IMR-90 (cell line): ENCODE data around the gene DMP1. TPM values are rescaled to one million over a fixed set of nuclear protein-coding genes. Genes with fewer than 3 reads are reported as not detected.

Experiments
- ATAC-seq: fragments of 200-7000 bp; cut with Tn5 transposase; 2 replicates; pipeline ENCODE4 v1.9.1; 2020; ENCODE audit warnings: low read depth, mild to moderate bottlenecking, moderate library complexity
- BruUV-seq: library from RNA; stranded (reverse); fragments of 400-500 nt; replicated peaks from 2 replicates; lab custom pipeline; 2021; lab: Mats Ljungman, UMichigan
- CTCF ChIA-PET: fragments of 300-600 bp; formaldehyde crosslinking; extraction: SDS; loops from one replicate; lab custom pipeline; 2021; ENCODE audit warnings: antibody characterized with exemption; lab: Yijun Ruan, JAX
- POLR2A ChIA-PET: fragments of 300-600 bp; sonication (Branson Sonifier 250); formaldehyde crosslinking; loops from one replicate; lab custom pipeline; 2022; ENCODE audit warnings: antibody characterized with exemption; ENCODE audit not compliant: unreplicated experiment; lab: Charles Lee
- DNase-seq: peaks from one replicate; pipeline ENCODE4 v3.0.0; 2013
- H2AFZ ChIP-seq: replicated peaks from 2 replicates; pipeline ENCODE3; 2013; ENCODE audit warnings: low read length, mild to moderate bottlenecking; ENCODE audit not compliant: poor library complexity
- H2AK5ac ChIP-seq: 2 replicates; pipeline ENCODE4 v1.6.1; 2013; ENCODE audit warnings: low read depth, low read length, inconsistent platforms
- H2AK9ac ChIP-seq: replicated peaks from 2 replicates; pipeline ENCODE3; 2013; ENCODE audit warnings: mild to moderate bottlenecking, low read depth, low read length, moderate library complexity; ENCODE audit not compliant: poor library complexity
- H2BK120ac ChIP-seq: 2 replicates; pipeline ENCODE4 v1.6.1; 2013; ENCODE audit warnings: low read depth, low read length, inconsistent platforms
- H2BK15ac ChIP-seq: 3 replicates; pipeline ENCODE4 v1.6.1; 2013; ENCODE audit warnings: low read depth, low read length, inconsistent platforms
- H2BK20ac ChIP-seq: 2 replicates; pipeline ENCODE4 v1.6.1; 2013; ENCODE audit warnings: low read depth, mild to moderate bottlenecking, inconsistent platforms, low read length, moderate library complexity
- H2BK5ac ChIP-seq: 2 replicates; pipeline ENCODE4 v1.6.1; 2013; ENCODE audit warnings: mild to moderate bottlenecking, low read depth, low read length, inconsistent platforms; ENCODE audit not compliant: poor library complexity, severe bottlenecking
- H3K14ac ChIP-seq: replicated peaks from 2 replicates; pipeline ENCODE4 v1.6.1; 2013; ENCODE audit warnings: low read depth, low read length, inconsistent platforms
- H3K18ac ChIP-seq: 2 replicates; pipeline ENCODE4 v1.6.1; 2013; ENCODE audit warnings: low read depth, low read length, control low read depth
- H3K23ac ChIP-seq: 2 replicates; pipeline ENCODE4 v1.6.1; 2013; ENCODE audit warnings: low read depth, low read length, inconsistent platforms
- H3K27ac ChIP-seq: 2 replicates; pipeline ENCODE4 v1.5.1; 2013; ENCODE audit warnings: mild to moderate bottlenecking, control low read depth, low read length; ENCODE audit not compliant: insufficient read depth
- H3K27me3 ChIP-seq: 2 replicates; pipeline ENCODE4 v1.6.1; 2013; ENCODE audit warnings: low read length; ENCODE audit not compliant: control insufficient read depth, insufficient read depth
- H3K36me3 ChIP-seq: 2 replicates; pipeline ENCODE4 v1.6.1; 2013; ENCODE audit warnings: low read length, mixed read lengths; ENCODE audit not compliant: control insufficient read depth, insufficient read depth
- H3K4ac ChIP-seq: 2 replicates; pipeline ENCODE4 v1.6.1; 2013; ENCODE audit warnings: low read depth, low read length, inconsistent platforms
- H3K4me1 ChIP-seq: 2 replicates; pipeline ENCODE4 v1.6.1; 2013; ENCODE audit warnings: low read length, mixed read lengths; ENCODE audit not compliant: control insufficient read depth, insufficient read depth
- H3K4me2 ChIP-seq: 2 replicates; pipeline ENCODE4 v1.6.1; 2013; ENCODE audit warnings: low read depth, mild to moderate bottlenecking, control low read depth, low read length, moderate library complexity
- H3K4me3 ChIP-seq: 2 replicates; pipeline ENCODE4 v1.5.1; 2013; ENCODE audit warnings: low read depth, mild to moderate bottlenecking, control low read depth, low read length, moderate library complexity; ENCODE audit not compliant: insufficient read depth
- H3K56ac ChIP-seq: 2 replicates; pipeline ENCODE4 v1.6.1; 2013; ENCODE audit warnings: low read length, inconsistent platforms; ENCODE audit not compliant: insufficient read depth; ENCODE audit errors: extremely low read depth
- H3K79me1 ChIP-seq, 2 experiments: 2 replicates each; pipeline ENCODE4 v1.6.1; 2013; ENCODE audit warnings: low read length in 2 of 2, inconsistent platforms in 1 of 2, low read depth in 1 of 2
- H3K9ac ChIP-seq: 2 replicates; pipeline ENCODE4 v1.6.1; 2013; ENCODE audit warnings: low read depth, low read length, control low read depth
- H3K9me1 ChIP-seq: 2 replicates; pipeline ENCODE4 v1.6.1; 2013; ENCODE audit warnings: low read length, inconsistent platforms; ENCODE audit not compliant: insufficient read depth
- H3K9me3 ChIP-seq: 2 replicates; pipeline ENCODE4 v1.6.1; 2013; ENCODE audit warnings: low read length; ENCODE audit not compliant: control insufficient read depth, insufficient read depth
- H4K20me1 ChIP-seq: 2 replicates; pipeline ENCODE4 v1.6.1; 2013; ENCODE audit warnings: low read length, inconsistent platforms; ENCODE audit not compliant: insufficient read depth
- H4K5ac ChIP-seq: 2 replicates; pipeline ENCODE4 v1.6.1; 2013; ENCODE audit warnings: mild to moderate bottlenecking, low read depth, low read length, control low read depth
- H4K8ac ChIP-seq, 2 experiments: 2 replicates each; pipeline ENCODE4 v1.6.1; 2013; ENCODE audit warnings: low read depth in 2 of 2, low read length in 2 of 2, control low read depth in 1 of 2, inconsistent platforms in 1 of 2
- H4K91ac ChIP-seq: 2 replicates; pipeline ENCODE4 v1.6.1; 2013; ENCODE audit warnings: low read depth, low read length, inconsistent platforms; ENCODE audit not compliant: insufficient read depth
- BHLHE40 ChIP-seq: fragments of 150-350 bp; IDR thresholded peaks from 2 replicates; pipeline ENCODE4 v1.6.1; 2016; ENCODE audit warnings: mild to moderate bottlenecking, low read depth, low read length
- CEBPB ChIP-seq: IDR thresholded peaks from 2 replicates; pipeline ENCODE4 v1.6.1; 2012; ENCODE audit warnings: low read depth, low read length, improper control_type of control experiment
- CHD1 ChIP-seq: IDR thresholded peaks from 2 replicates; pipeline ENCODE4 v1.6.1; 2012; ENCODE audit warnings: low read depth, low read length, improper control_type of control experiment
- CTCF ChIP-seq: conservative IDR thresholded peaks from 2 replicates; pipeline ENCODE4 v1.5.1; 2012; ENCODE audit warnings: mild to moderate bottlenecking, low read depth, low read length, improper control_type of control experiment
- ELK1 ChIP-seq: fragments of 150-350 bp; IDR thresholded peaks from 2 replicates; pipeline ENCODE4 v1.6.1; 2016; ENCODE audit warnings: low read depth, mild to moderate bottlenecking, low read length, moderate library complexity, borderline replicate concordance
- FOS ChIP-seq: fragments of 150-350 bp; IDR thresholded peaks from 2 replicates; pipeline ENCODE4 v1.6.1; 2016; ENCODE audit warnings: low read depth, low read length
- MAFK ChIP-seq: IDR thresholded peaks from 2 replicates; pipeline ENCODE4 v1.6.1; 2012; ENCODE audit warnings: low read depth, low read length, improper control_type of control experiment
- MAZ ChIP-seq: IDR thresholded peaks from 2 replicates; pipeline ENCODE4 v1.6.1; 2012; ENCODE audit warnings: low read depth, mild to moderate bottlenecking, low read length, improper control_type of control experiment, moderate library complexity, borderline replicate concordance
- MXI1 ChIP-seq: IDR thresholded peaks from 2 replicates; pipeline ENCODE4 v1.6.1; 2012; ENCODE audit warnings: low read depth, mild to moderate bottlenecking, low read length, moderate library complexity, borderline replicate concordance
- NFE2L2 ChIP-seq: fragments of 150-350 bp; IDR thresholded peaks from 2 replicates; pipeline ENCODE4 v1.6.1; 2016; ENCODE audit warnings: low read depth, mild to moderate bottlenecking, low read length
- POLR2A ChIP-seq: IDR thresholded peaks from 2 replicates; pipeline ENCODE4 v1.6.1; 2012; ENCODE audit warnings: mild to moderate bottlenecking, low read depth, low read length
- RAD21 ChIP-seq: IDR thresholded peaks from 2 replicates; pipeline ENCODE4 v1.6.1; 2012; ENCODE audit warnings: low read length, improper control_type of control experiment
- RCOR1 ChIP-seq: IDR thresholded peaks from 2 replicates; pipeline ENCODE4 v1.6.1; 2012; ENCODE audit warnings: mild to moderate bottlenecking, low read length, improper control_type of control experiment; ENCODE audit not compliant: insufficient replicate concordance
- RFX5 ChIP-seq: IDR thresholded peaks from 2 replicates; pipeline ENCODE4 v1.8.0; 2012; ENCODE audit warnings: low read depth, mild to moderate bottlenecking, low read length, moderate library complexity
- SMC3 ChIP-seq: fragments of 150-350 bp; IDR thresholded peaks from 2 replicates; pipeline ENCODE4 v1.6.1; 2016; ENCODE audit warnings: low read depth, mild to moderate bottlenecking, antibody characterized with exemption, low read length, moderate library complexity
- dilution Hi-C: fragments of 300-500 bp; cut with HindIII; formaldehyde crosslinking; loops from one replicate; pipeline ENCODE4 v1.14.3; 2018; ENCODE audit warnings: low sequenced_read_pairs; ENCODE audit not compliant: unreplicated experiment
- in situ Hi-C: fragments of 300-500 bp; cut with MboI; formaldehyde crosslinking; loops from 3 replicates; pipeline ENCODE4 v1.14.3; 2019; ENCODE audit warnings: low sequenced_read_pairs, inconsistent platforms, mixed read lengths
- intact Hi-C: fragments of 100-400 bp; cut with micrococcal nuclease; formaldehyde crosslinking; loops from 2 replicates; pipeline ENCODE4 v1.10.0; 2022
- polyA plus RNA-seq, 3 experiments: library from polyadenylated mRNA; depleted of rRNA; stranded (reverse); fragments of >200 nt; gene quantifications; 2 replicates each; pipeline ENCODE4 v1.2.3, GENCODE V29; 2012; ENCODE audit warnings: low replicate concordance in 1 of 3
- total RNA-seq: library from RNA; depleted of rRNA; stranded (reverse); fragments of >200 nt; gene quantifications from 2 replicates; pipeline ENCODE4 v1.2.3, GENCODE V29; 2012
- TF ChIP-seq, protein P1 (sequence below): fragments of 150-350 bp; IDR thresholded peaks from 2 replicates; pipeline ENCODE4 v1.6.1; 2017; ENCODE audit warnings: mild to moderate bottlenecking, antibody characterized with exemption, low read length, low read depth

DMP1 gene
- total and polyA plus RNA-seq, 2 of the 4 experiments (the other 2 are of a cell fraction), result not detected

GRCh38 chr4:87631668-87632067, 18.4 kb upstream of the DMP1 start:
- H3K27ac ChIP-seq, result no peak overlapping the region
- H3K9me3 ChIP-seq, result no peaks in the 10 kb centered on the region
- ATAC-seq (no peak), DNase-seq (no peak)
- no peaks in the 10 kb centered on the region for H3K36me3 ChIP-seq
- no peak overlapping the region for H3K4me3 ChIP-seq
- no peak overlapping the region for H4K5ac ChIP-seq
- H3K23ac ChIP-seq, result no peak overlapping the region
- H2AK9ac ChIP-seq, result no peak overlapping the region
- no peak overlapping the region for H3K14ac ChIP-seq
- intact Hi-C loops (no loop called here), in situ Hi-C loops (no loop called here), dilution Hi-C loops (no loop called here)
- H3K4me2 ChIP-seq, result no peak overlapping the region
- no peak overlapping the region for H3K56ac ChIP-seq
- no peak overlapping the region for H3K9ac ChIP-seq
- H2BK20ac ChIP-seq, result no peak overlapping the region
- H3K18ac ChIP-seq, result no peak overlapping the region
- H4K91ac ChIP-seq, result no peak overlapping the region
- no peak overlapping the region for H2BK15ac ChIP-seq
- H2AFZ ChIP-seq, result no peak overlapping the region
- no peak overlapping the region for H2BK120ac ChIP-seq
- TF ChIP-seq POLR2A (no peak), MXI1 (no peak), MAZ (no peak), ELK1 (no peak), CHD1 (no peak), CEBPB (no peak), NFE2L2 (no peak), CTCF (no peak), BHLHE40 (no peak), RAD21 (no peak), FOS (no peak), RFX5 (no peak), MAFK (no peak), RCOR1 (no peak), SMC3 (no peak)
- TF ChIP-seq, protein P1, sequence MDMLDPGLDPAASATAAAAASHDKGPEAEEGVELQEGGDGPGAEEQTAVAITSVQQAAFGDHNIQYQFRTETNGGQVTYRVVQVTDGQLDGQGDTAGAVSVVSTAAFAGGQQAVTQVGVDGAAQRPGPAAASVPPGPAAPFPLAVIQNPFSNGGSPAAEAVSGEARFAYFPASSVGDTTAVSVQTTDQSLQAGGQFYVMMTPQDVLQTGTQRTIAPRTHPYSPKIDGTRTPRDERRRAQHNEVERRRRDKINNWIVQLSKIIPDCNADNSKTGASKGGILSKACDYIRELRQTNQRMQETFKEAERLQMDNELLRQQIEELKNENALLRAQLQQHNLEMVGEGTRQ, result no peak
- BruUV-seq, result no TSS peak
- H4K20me1 ChIP-seq, result no peaks in the 10 kb centered on the region
- ChIA-PET POLR2A (no interaction called here), CTCF (interaction anchor here (0.6 kb wide), 1 partner anchor 11 kb away, joined by 3 read pairs; no protein-coding TSS in a partner anchor)
- H3K27me3 ChIP-seq, result no peaks in the 10 kb centered on the region
- no peaks in the 10 kb centered on the region for H3K9me1 ChIP-seq
- no peaks in the 10 kb centered on the region for H3K4me1 ChIP-seq
- H3K79me1 ChIP-seq, result no peaks in the 10 kb centered on the region
- no peak overlapping the region for H4K8ac ChIP-seq
- no peak overlapping the region for H2BK5ac ChIP-seq
- H3K4ac ChIP-seq, result no peak overlapping the region
- H2AK5ac ChIP-seq, result no peak overlapping the region
